IMR-90 (cell line): ENCODE measurements around the gene LTF.

Experiments used
- BHLHE40 ChIP-seq: fragments of 150-350 bp; IDR thresholded peaks from 2 replicates; pipeline ENCODE4 v1.6.1; 2016; ENCODE audit warnings: mild to moderate bottlenecking, low read depth, low read length
- CEBPB ChIP-seq: IDR thresholded peaks from 2 replicates; pipeline ENCODE4 v1.6.1; 2012; ENCODE audit warnings: low read depth, low read length, improper control_type of control experiment
- CHD1 ChIP-seq: IDR thresholded peaks from 2 replicates; pipeline ENCODE4 v1.6.1; 2012; ENCODE audit warnings: low read depth, low read length, improper control_type of control experiment
- CTCF ChIP-seq: conservative IDR thresholded peaks from 2 replicates; pipeline ENCODE4 v1.5.1; 2012; ENCODE audit warnings: mild to moderate bottlenecking, low read depth, low read length, improper control_type of control experiment
- MAFK ChIP-seq: IDR thresholded peaks from 2 replicates; pipeline ENCODE4 v1.6.1; 2012; ENCODE audit warnings: low read depth, low read length, improper control_type of control experiment
- MAZ ChIP-seq: IDR thresholded peaks from 2 replicates; pipeline ENCODE4 v1.6.1; 2012; ENCODE audit warnings: low read depth, mild to moderate bottlenecking, low read length, improper control_type of control experiment, moderate library complexity, borderline replicate concordance
- MXI1 ChIP-seq: IDR thresholded peaks from 2 replicates; pipeline ENCODE4 v1.6.1; 2012; ENCODE audit warnings: low read depth, mild to moderate bottlenecking, low read length, moderate library complexity, borderline replicate concordance
- POLR2A ChIP-seq: IDR thresholded peaks from 2 replicates; pipeline ENCODE4 v1.6.1; 2012; ENCODE audit warnings: mild to moderate bottlenecking, low read depth, low read length
- RAD21 ChIP-seq: IDR thresholded peaks from 2 replicates; pipeline ENCODE4 v1.6.1; 2012; ENCODE audit warnings: low read length, improper control_type of control experiment
- SMC3 ChIP-seq: fragments of 150-350 bp; IDR thresholded peaks from 2 replicates; pipeline ENCODE4 v1.6.1; 2016; ENCODE audit warnings: low read depth, mild to moderate bottlenecking, antibody characterized with exemption, low read length, moderate library complexity
- USF2 ChIP-seq: fragments of 150-350 bp; IDR thresholded peaks from 2 replicates; pipeline ENCODE4 v1.6.1; 2017; ENCODE audit warnings: mild to moderate bottlenecking, antibody characterized with exemption, low read length, low read depth

- TF ChIP-seq CTCF (no peak), CHD1 (no peak), POLR2A (no peak), CEBPB (peak; percentile 45; the same call in 1 of the 2 replicates), MAFK (no peak), USF2 (no peak), MXI1 (no peak), SMC3 (no peak), BHLHE40 (peak; percentile 21; the same call in 1 of the 2 replicates), RAD21 (no peak), MAZ (no peak)
Observed at GRCh38 chr3:46500656-46501635, 36.2 kb upstream of the LTF start.
